Choroid plexus epithelial cell (primary cell): Measurements from ENCODE around the gene NXN.

Experiments used
- DNase-seq: peaks from one replicate; pipeline ENCODE4 v3.0.0-alpha.2; 2010; ENCODE audit warnings: low read depth
- H3K4me3 ChIP-seq: 2 replicates; pipeline ENCODE4 v1.5.1; 2011; ENCODE audit warnings: low read depth, mild to moderate bottlenecking, control low read depth, low read length, moderate library complexity
- TF ChIP-seq, protein P1 (sequence below): conservative IDR thresholded peaks from 2 replicates; pipeline ENCODE4 v1.5.1; 2011; ENCODE audit warnings: low read depth, mild to moderate bottlenecking, control low read depth, inconsistent platforms, low read length, moderate library complexity

The NXN gene

DNA sequence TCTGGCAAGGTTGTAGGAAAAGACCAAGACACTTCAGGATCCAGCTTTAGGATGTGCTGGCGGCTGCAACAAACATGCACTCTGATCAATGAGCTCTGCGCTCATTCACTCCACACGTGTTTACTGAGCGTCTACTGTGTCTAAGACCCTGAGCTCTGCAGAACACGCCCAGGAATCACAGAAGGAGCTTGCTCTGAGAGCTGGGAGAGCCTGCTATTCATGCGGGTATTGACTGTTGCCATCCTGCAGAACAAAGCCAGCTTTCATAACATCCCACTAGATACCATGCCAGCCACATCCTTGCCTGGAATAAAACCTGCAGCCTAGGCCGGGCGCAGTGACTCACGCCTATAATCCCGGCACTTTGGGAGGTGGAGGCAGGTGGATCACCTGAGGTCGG, 44.1 kb downstream of the NXN start:
- no peak for DNase-seq
- H3K4me3 ChIP-seq, result no peak overlapping the region

DNA sequence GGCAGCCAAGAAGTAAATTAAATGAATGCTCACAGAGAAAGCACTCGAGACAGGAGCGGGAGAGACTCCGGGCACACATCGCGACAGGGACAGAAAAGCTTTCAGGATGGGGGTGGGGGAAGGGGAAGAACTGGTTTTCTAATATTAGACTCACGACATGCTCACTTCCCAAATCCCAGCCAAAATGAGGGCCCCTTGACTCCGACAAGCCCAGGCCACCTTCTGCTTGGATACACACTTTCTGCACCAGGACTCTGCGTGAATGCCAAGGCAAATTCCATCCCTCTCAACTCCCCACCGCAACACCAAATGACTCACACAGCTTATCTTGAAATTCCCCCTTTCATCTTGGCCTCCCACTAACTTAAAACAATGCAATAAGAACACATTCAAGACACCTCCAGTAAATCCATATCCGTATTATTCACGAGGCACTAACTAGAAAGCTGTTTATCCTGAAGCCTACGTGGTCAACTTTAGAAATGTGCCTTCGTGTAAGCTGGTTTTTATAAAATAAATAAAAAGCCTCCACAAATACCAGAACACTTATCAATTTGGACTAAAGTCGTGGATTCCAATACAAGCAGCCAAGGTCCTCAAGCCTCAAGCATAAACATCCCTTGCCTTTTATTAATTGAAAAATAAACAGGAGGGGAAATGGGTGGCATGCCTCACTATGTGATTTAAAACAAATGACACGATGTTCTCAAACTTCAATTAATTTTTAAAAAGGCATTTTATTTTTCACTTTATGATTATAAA, 46.1 kb downstream of the NXN start:
- no peak overlapping the region for H3K4me3 ChIP-seq
- peak; percentile 93 for DNase-seq
- TF ChIP-seq, protein P1, sequence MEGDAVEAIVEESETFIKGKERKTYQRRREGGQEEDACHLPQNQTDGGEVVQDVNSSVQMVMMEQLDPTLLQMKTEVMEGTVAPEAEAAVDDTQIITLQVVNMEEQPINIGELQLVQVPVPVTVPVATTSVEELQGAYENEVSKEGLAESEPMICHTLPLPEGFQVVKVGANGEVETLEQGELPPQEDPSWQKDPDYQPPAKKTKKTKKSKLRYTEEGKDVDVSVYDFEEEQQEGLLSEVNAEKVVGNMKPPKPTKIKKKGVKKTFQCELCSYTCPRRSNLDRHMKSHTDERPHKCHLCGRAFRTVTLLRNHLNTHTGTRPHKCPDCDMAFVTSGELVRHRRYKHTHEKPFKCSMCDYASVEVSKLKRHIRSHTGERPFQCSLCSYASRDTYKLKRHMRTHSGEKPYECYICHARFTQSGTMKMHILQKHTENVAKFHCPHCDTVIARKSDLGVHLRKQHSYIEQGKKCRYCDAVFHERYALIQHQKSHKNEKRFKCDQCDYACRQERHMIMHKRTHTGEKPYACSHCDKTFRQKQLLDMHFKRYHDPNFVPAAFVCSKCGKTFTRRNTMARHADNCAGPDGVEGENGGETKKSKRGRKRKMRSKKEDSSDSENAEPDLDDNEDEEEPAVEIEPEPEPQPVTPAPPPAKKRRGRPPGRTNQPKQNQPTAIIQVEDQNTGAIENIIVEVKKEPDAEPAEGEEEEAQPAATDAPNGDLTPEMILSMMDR, result no peak

More for the DNA sequence above, 44.1 kb downstream of the NXN start:
- TF ChIP-seq, protein P1, result no peak

DNA sequence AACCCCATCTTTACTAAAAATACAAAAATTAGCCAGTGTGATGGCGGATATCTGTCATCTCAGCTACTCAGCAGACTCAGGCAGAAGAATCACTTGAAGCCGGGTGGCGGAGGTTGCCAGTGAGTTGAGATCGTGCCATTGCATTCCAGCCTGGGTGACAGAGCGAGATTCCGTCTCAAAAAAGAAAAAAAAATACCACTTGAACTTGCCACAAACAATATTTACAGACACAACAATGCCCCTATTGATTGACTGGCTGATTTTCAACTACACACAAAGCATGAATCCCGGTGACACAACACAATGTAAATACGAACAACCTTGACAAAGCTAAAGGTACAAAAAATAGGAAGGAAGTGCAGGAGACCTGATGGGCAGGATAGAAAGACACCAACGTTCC, 49.3 kb downstream of the NXN start:
- TF ChIP-seq, protein P1, result no peak
- no peak overlapping the region for H3K4me3 ChIP-seq
- no peak for DNase-seq

DNA sequence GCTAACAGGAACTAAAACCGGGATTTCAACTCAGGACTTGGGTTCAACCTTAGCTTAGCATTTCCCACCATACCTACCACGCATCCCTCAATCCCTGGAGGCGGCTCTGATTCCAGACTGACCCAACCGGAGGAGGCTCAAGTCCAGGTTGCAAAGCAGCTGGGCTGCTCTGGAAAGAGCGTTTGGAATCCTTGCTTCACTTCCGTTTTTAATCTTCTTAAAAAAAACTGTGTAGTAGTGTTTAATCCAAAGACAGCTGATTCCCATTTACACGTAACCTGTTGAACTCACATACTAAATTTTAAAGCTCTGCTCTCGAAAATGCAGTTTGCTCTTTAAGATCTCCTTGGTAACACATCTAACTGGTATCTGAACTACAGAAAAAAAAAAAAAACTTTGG, 50.0 kb downstream of the NXN start:
- TF ChIP-seq, protein P1, result no peak
- no peak for DNase-seq

DNA sequence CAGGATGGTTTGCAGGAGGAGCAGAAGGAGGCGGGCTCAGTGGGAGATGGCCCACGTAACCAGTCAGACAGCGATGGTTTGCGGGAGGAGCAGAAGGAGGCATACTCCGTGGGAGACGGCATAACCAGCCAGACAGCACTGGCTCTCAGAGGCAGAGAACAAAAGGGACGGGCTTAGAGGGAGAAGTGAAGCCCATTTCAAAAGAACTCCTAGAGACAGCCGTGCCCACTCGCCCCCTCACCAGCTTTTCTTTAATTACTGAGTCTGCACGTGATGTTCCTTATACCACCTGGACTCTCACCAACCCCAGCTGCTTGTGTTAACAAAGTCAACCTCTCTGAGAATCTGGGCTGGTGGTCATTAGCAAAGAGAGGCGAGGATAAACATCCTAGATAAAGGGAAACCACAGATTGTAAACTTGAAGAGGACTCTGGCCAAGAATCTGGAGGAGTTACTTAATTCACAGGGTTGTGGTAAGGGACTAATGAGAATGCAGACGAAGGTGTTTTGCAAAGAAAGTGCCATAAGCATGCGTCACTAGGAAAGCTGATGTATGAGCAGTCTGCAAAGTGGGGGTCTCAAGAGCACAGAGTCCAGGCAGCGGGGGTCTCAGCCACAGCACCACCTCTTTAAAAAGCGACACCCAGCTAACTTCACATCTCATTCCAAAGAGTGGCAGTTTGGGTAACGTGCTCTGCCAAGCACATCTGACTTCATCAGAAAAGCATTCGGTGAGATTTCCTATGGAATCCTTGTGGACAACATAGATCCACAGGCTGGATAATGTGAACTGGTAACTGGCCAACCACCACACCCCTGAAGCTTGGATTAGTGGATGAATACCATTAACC, 51.7 kb downstream of the NXN start:
- TF ChIP-seq, protein P1, result no peak
- H3K4me3 ChIP-seq, result no peak overlapping the region
- peak; percentile 95 for DNase-seq

More for the DNA sequence above, 50.0 kb downstream of the NXN start:
- no peak overlapping the region for H3K4me3 ChIP-seq

DNA sequence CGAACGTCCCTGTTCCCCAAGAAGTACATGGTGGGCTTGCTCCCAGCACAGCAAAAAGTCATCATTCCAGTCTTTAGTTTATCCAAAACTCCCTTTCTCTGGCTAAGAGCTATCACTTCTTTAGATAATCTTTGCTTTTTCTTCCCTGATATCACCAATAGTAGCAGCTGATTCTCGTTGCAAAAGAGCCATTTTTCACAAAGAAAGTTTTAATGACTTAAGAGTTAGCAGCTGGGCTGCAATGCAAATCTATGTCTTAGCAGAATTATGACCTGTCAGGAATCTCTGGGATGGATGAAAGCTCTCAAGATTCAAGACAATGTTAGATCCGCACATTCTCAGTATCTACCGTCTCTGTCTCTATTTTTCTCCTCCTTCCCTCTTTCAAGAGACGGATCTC, 53.8 kb downstream of the NXN start:
- H3K4me3 ChIP-seq, result no peak overlapping the region
- TF ChIP-seq, protein P1, result no peak
- DNase-seq, result no peak
